HepG2 (cell line): ENCODE measurements around the gene CENPE.

Source experiments
- REST ChIP-seq, 2 experiments: IDR thresholded peaks; 2 replicates each; pipeline ENCODE4 v1.6.1; 2011 to 2012; ENCODE audit warnings: low read length in 2 of 2, borderline replicate concordance in 1 of 2, low read depth in 1 of 2, mild to moderate bottlenecking in 1 of 2, moderate library complexity in 1 of 2
- SCMH1 ChIP-seq: sonication (generic); formaldehyde crosslinking; IDR thresholded peaks from 2 replicates; pipeline ENCODE4 v1.9.0; 2021; ENCODE audit warnings: missing genetic modification reagents, mild to moderate bottlenecking, borderline replicate concordance
- TAF1 ChIP-seq: sonication (generic); formaldehyde crosslinking; IDR thresholded peaks from 2 replicates; pipeline ENCODE4 v1.4.0; 2020; ENCODE audit warnings: missing genetic modification reagents
- ZNF598 ChIP-seq: sonication (generic); formaldehyde crosslinking; IDR thresholded peaks from 2 replicates; pipeline ENCODE4 v1.5.1; 2020; ENCODE audit warnings: mild to moderate bottlenecking, missing genetic modification reagents, borderline replicate concordance
- TF ChIP-seq, protein P1 (sequence below): sonication (generic); formaldehyde crosslinking; IDR thresholded peaks from 2 replicates; pipeline ENCODE4 v1.5.0; 2020; ENCODE audit warnings: mild to moderate bottlenecking, missing genetic modification reagents, moderate library complexity

DNA sequence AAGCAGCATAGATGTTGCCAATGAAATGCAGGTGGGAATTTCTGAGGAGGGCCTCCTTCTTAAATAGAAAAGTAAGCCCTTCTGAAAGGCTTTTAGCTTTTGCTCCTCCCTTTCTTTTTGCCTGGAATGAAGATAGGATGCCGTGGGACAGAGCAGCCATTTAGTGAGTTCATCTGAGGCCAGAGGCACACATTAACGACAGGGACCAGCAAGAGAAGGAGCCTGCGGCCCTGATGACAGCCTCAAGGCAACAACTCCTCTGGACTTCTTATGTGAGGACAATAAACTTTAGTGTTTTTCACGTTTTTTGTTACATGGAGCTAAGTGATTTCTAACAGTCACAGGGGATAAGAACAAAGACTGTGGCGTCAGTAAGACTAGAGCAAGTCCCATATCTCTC lies 97.5 kb downstream of the CENPE start:
- no peak for TF ChIP-seq ZNF598 (CRISPR knock-in tag)
- no peak for TF ChIP-seq REST (IDR thresholded peaks at IDR 0.05; ENCODE audit: borderline replicate concordance in 1 of 2, low read depth in 1 of 2, low read length in 2 of 2)
- no peak for TF ChIP-seq TAF1
- TF ChIP-seq, protein P1, sequence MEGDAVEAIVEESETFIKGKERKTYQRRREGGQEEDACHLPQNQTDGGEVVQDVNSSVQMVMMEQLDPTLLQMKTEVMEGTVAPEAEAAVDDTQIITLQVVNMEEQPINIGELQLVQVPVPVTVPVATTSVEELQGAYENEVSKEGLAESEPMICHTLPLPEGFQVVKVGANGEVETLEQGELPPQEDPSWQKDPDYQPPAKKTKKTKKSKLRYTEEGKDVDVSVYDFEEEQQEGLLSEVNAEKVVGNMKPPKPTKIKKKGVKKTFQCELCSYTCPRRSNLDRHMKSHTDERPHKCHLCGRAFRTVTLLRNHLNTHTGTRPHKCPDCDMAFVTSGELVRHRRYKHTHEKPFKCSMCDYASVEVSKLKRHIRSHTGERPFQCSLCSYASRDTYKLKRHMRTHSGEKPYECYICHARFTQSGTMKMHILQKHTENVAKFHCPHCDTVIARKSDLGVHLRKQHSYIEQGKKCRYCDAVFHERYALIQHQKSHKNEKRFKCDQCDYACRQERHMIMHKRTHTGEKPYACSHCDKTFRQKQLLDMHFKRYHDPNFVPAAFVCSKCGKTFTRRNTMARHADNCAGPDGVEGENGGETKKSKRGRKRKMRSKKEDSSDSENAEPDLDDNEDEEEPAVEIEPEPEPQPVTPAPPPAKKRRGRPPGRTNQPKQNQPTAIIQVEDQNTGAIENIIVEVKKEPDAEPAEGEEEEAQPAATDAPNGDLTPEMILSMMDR (CRISPR knock-in tag), result no peak
- TF ChIP-seq SCMH1 (CRISPR knock-in tag), result no peak
